HG02885 (cell line): ENCODE measurements around the gene MAPK8IP3.
"Not testable (repeated sequence)": the region's sequence is repeated elsewhere in the genome, so short reads cannot be mapped to it uniquely, and the experiment has no call there.

ENCODE experiments used
- ATAC-seq: cut with Tn5 transposase; IDR thresholded peaks from one replicate; pipeline ENCODE4 v1.9.1; 2021; ENCODE audit warnings: mild to moderate bottlenecking; ENCODE audit not compliant: unreplicated experiment, poor library complexity

MAPK8IP3 gene

DNA sequence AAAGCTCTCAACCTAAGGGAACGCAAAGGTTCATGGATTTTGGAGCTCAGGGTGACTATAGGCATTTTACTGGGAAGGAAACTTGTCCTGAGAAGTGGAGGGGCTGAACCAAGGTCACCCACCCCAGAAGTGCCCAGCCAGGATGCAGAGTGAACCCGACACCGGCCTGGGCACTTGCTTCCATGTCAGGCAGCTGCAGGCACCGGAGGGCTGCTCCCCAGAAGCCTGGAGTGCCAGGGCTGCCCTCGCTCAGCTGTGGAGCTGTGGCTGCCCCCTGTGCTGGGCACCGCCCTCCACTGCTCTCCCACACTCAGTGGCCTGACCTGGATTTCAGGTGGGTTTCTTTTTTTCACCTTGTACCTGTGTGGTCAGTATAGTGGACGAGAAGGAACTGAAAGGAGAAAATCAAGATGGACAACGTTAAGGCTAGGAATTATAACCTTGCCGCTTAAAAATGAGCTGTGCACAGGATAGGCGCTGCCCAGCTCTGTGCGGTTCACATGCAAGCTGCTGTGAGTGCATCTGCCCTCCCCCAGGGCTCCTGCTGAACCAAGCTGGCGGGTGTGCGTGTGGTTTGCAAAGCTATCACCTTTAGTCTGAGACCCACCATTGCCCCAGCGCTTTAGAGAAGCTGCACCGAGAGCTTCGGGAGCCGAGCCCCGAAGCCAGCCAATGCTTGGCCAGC lies 2.2 kb downstream of the MAPK8IP3 start:
- no peak for ATAC-seq

DNA sequence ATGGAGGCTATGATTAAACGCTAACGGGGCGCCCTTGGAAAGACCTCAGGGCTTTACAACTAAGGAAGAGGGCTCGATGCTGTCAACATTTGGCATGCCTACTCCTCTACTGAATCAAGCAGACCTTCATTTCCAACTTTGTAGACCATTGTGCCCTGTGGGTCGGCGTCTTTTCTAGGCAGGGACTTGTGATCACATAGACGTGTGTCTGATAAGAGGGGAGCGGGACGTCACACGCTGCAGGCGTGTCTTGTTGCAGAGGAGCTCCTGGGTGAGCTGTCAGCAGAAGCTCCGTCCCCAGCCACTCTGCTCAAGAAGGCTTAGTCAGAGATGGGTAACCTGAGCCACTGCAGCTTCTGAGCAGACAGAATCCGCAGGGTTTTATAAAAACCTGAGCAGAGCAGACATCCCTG lies 2.8 kb downstream of the MAPK8IP3 start:
- no peak for ATAC-seq

DNA sequence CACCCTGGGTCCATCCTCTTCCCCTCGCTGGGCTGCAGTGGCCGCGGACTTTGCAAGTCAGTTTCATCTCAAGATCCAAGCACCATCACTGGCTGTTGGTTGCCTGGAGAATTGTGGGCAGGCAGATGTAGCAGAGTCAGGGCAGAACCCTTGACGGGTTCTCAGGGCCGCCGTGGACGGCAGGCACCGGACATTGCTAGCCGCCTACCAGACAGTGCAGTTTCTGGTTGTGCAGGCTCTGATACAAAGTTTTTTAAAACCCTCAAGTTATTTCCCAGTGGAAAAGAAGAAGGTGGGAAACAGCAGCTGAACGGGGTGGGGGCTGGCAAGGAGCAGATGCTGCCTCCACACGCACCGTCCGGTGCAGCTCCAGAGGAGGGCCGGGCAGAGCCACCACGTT lies 3.4 kb downstream of the MAPK8IP3 start:
- ATAC-seq: no peak

DNA sequence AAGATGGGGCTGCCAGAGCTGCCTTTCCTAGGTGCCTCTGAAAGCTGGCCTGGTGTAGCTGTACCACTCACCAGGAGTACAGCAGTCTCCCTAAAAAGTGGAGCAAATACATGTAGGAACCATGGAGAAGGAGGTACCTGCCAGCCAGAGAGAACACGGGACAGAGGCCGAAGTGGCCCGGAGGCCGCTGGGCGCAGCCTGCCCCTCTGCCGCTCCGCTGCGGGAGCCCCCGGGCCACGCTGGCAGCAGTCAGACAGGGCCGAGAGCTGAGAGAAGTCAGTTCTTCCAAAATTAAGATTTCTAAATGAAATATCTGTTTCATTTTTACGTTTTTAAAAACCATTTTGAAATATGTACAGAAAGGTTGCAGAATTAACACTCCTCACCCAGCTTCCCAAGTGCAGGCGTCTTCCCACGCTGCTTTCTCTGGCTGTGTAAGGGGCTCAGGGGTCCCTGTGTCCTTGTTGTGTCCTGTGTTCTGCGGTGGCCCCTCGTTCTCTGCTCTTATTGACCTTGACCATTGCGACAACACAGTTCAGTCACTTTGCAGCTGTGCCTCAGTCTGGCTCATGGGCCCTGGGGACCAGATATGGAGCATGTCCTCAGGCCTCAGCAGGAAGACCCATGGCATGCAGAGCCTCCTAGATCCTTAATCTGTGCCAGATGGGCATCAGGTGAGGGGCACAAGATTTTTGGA lies 5.0 kb downstream of the MAPK8IP3 start:
- ATAC-seq: no peak

DNA sequence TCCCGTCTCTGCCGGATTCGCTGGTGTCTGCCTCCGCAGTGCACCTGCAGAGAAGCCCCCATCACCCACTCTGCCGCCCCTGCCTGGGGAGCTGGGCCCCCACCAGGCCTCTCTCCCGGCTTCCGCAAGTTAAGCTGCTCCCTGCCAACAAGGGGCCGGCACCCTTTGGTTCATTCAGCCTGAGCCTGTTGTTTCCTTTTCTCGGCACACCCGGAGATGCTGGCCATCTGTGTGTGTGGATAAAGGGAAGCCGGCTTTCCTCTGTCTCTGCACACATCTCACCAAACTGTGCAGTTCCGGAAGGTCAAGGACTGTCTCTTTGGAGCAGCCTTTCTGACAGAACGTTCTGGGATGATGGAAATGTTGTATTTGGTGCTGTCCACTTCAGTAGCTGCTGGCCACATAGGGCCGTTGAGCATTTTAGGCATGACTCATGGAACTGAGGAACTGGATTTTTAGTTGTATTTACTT lies 6.8 kb downstream of the MAPK8IP3 start:
- no peak for ATAC-seq

DNA sequence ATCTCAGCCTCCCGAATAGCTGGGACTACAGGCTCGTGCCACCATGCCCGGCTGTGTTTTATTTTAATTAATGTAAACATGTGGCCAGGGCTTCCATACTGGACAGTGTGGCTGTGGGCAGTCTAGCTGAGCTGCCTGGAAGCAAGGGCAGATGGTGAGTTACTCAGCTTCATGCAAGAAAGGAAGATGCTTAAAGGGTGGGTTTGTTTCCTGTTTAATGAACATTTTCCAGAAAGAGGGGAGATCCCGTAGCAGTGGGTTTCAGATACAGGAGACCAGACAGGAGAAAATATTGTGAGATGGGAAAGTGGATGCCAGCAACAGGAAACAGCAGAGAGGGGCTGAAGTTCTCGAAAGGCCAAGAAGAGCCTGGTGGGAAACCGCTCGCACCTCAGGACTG lies 7.3 kb downstream of the MAPK8IP3 start:
- ATAC-seq: no peak

DNA sequence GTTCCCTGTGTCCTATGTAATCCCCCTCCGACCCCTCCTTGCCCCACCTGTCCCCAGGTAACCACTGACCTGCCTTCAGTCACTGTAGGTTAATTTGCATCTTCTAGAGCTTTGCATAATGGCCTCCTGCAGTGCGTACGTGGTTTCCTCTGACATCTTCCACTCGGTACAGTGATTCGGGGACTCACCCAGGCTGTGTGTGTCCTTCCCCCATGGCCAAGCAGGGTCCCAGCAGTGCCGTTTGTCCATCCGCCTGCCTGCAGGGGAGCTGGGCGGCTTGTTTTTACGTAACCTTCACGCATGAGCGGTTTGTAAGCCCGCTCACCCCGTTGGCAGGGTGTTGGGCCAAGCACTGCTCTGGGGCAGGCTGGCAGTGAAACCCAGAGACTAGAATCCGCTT lies 7.9 kb downstream of the MAPK8IP3 start:
- no peak for ATAC-seq

DNA sequence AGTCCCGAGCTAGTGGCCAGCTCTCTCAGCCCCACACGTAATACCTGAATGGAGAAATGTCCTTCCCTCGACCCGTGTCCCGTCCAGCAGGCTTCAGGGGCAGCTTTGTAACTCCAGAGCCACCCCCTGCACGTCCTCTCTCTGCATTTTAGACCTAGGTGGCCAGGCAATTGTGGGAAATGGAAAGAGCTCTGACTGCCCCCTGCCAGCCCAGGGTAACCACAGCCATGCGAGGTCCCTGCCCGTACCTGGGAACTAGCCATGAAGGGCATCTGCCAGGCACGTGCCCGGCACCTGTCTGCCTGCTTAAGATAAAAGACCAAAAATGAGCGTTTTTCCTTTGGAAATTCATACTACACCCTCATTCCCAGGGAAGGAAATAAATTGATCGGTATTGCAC lies 9.2 kb downstream of the MAPK8IP3 start:
- ATAC-seq: no peak

DNA sequence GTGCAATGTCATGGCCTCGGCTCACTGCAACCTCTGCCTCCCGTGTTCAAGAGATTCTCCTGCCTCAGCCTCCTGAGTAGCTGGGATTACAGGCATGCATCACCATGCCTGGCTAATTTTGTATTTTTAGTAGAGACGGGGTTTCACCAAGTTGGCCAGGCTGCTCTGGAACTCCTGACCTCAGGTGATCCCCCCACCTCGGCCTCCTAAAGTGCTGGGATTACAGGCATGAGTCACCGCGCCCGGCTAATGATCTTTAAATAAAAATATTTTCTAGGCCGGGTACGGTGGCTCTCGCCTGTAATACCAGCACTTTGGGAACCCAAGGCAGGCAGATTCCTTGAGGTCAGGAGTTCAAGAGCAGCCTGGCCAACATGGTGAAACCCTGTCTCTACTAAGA lies 12.2 kb downstream of the MAPK8IP3 start:
- not testable (repeated sequence) for ATAC-seq

DNA sequence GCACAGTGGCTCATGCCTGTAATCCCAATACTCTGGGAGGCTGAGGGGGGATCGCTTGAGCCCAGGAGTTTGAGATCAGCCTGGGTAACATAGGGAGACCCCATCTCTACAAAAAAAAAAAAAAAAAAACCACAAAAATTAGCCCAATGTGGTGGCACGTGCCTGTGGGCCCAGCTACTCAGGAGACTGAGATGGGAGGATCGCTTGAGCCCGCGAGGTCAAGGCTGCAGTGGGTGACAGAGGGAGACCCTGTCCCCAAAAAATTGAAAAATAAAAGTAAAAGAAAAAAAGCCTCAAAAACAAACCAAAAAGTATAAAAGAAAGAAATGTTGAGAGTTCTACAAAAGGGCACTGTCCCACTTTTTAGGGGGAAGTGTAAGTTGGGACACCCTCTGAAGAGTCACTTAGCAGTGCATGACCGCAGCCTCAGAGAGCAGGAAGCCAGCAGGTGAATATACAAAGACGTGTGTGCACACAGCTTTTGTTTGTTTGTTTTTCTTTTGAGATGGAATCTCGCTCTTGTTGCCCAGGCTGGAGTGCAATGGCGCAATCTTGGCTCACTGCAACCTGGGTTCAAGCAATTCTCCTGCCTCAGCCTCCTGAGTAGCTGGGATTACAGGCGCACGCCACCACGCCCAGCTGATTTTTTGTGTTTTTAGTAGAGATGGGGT lies 13.7 kb downstream of the MAPK8IP3 start:
- ATAC-seq: not testable (repeated sequence)

DNA sequence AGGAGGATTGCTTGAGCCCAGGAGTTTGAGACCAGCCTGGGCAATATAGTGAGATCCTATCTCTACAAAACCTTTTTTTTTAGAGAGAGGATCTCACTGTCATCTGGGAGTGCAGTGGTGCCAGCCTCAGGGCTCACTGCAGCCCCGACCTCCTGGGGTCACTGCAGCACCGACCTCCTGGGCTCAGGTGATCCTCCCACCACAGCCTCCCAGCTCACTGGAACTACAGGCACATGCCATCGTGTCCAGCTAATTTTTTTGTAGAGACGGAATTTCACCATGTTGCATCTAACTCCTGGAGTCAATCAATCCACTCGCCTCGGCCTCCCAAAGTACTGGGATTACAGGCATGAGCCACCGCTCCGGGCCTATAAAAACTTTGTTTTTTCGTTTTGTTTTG lies 15.4 kb downstream of the MAPK8IP3 start:
- no peak for ATAC-seq

DNA sequence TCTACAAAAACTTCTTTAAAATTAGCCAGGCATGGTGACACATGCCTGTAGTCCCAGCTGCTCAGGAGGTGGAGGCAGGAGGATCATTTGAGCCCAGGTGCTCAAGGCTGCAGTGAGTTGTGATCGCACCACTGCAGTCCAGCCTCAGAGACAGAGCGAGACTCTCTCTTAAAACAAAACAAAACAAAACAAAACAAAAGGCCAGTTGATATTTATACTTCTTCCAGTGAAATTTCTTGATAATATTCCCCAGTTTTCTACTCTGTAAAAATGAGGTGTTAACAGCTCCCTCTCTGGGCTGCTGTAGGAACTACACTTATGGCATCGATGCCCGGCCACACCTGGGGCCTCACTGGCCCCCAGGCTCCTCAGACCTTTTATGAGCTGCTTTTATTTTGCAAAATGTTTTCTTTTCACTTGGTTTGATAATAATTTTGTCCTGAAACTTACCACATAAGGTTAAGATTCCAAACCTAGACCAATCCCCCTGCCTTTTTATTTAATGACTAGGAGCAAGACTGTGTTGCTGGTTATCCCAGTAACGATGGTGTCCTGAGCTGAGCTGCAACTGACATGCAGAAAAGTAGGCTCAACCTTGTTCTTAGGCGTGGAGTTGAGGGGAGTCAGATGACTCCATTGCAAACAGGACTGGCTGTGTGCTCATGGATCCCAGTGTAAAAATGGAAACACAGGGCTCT lies 17.6 kb downstream of the MAPK8IP3 start:
- no peak for ATAC-seq

DNA sequence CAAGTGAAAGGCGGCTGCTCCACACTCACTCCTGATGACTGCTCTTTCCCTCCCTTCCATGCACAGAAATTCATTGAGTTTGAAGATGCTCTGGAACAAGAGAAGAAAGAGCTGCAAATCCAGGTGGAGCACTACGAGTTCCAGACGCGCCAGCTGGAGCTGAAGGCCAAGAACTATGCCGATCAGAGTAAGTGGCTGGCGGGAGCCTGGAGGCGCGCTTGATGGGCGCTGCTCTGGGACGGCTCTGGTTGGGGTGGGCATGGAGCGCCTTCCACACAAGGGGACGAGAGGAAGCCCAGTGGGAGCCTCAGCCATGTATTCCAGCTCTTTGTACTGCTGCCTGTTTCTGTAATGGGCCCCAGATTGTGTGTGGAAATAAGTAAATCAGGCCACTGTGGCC lies 18.5 kb downstream of the MAPK8IP3 start:
- no peak for ATAC-seq

DNA sequence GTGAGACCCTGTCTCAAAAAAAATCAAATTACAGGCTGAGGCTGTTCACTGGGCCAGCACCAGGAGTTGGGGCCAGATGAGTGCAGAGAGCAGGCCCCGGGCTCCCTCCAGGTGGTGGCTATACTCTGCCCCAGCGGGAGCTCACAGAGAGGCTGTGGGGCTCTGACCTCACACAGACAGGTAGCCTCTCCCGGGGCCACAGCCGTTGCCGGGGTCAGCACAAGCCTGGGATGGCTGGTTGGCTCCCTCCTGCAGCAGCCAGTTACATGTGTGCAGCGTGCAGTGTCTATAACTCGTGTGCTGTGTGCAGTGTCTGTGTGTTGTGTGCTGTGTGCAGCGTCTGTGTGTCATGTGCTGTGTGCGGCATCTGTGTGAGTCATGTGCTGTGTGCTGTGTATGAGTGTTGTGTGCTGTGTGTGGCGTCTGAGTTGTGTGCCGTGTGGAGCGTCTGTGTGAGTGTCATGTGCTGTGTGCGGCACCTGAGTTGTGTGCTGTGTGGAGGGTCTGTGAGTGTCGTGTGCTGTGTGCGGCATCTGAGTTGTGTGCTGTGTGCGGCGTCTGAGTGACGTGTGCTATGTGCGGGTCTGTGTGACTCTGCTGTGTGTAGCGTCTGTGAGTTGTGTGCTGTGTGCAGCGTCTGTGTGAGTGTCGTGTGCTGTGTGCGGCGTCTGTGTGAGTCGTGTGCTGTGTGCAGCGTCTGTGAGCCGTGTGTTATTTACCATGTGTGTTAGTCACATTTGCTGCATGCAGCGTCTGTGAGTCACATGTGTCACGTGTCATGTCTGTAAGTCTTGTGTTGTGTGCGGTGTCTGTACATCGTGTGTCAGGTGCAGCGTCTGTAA lies 20.9 kb downstream of the MAPK8IP3 start:
- ATAC-seq: no peak

DNA sequence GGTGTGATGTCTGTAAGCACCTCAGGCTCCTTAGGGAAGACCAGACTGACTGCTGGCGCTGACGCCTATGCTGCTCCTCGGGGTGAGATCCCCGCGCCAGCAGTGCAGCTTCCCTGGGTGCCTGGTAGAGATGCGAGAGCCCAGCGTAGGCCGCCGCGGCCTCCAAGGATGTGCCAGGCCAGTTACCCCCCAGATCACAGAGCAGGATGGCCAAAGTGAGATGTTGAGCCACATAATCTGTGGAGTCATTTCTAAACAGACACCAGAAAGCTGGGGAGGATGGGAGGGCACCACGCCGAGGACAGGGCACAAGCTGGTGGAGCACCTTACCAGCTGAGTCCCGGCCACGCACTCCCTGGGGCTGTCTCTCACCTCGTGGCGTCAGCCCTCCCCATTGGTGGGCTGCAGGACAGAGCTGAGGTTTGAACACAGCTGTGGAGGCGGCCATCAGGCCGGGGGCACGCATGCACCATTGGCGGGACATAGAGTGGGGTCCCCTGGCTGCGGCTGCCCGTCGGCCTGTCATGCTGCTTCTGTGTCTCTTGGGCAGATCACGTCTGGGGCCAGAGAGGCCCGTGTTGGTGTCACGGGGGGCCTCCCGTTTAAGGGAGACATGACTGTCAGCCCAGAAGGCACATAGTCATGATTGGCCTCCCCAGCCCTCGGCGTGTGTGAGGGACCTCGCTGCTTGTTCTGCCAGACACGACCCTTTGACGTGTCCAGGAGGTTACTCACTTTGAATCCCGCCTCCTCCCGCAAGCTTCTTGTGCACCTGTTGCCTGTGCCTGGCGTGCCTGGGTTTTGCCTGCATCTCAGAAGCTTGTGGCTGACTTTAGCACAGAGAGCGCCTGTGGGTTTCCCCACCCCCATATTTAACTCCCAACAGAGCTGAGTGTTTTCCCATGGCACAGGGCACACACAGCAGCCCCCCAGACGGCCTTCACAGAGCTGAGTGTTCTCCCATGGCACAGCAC lies 21.9 kb downstream of the MAPK8IP3 start:
- no peak for ATAC-seq

DNA sequence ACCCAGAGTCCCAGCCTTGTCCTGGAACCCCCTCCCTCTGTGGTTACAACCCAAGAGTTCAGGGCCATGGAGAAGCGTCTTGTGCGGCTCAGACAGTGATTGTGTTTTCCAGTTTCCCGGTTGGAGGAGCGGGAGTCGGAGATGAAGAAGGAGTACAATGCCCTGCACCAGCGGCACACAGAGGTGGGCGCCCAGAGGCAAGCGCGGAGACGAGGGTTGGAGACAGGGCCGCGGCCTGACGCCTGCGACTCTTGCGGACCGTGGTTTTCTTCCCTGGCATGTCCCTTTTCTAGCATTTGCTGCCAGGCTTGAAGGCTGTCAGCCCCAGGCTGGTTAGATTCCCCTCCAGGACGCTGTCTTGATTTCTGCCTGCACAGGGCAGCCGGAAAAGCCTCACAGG lies 23.0 kb downstream of the MAPK8IP3 start:
- no peak for ATAC-seq

DNA sequence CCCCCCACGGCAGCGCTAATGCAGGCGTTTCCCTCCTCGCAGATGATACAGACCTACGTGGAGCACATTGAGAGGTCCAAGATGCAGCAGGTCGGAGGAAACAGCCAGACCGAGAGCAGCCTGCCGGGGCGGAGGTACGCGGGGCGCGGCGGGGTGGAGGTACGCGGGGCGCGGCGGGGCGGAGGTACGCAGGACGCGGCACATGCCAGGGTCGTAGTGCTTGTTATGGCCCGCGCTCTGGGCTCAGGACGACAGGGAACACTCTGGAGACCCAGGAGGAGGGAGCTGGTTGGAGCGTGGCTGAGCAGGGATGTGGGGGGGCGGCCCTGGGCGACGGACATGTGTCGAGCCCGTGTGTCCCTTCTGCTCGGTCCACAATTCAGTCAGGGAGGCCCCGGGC lies 23.4 kb downstream of the MAPK8IP3 start:
- ATAC-seq: no peak

DNA sequence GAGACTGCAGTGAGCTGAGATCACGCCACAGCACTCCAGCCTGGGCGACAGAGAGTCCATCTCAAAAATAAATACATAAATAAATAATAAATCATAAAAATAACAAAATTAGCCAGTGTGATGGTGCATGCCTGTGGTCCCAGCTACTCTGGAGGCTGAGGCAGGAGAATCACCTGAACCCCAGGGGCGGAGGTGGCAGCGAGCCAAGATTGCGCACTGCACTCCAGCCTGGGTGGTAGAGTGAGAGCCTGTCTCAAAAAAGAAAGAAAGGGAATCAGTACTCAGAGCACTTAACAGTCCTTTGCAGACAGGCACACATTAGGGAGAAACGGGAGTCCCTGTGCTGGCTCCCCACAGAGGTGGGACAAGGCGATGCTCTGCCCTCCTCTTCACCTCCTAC lies 25.1 kb downstream of the MAPK8IP3 start:
- ATAC-seq: no peak

DNA sequence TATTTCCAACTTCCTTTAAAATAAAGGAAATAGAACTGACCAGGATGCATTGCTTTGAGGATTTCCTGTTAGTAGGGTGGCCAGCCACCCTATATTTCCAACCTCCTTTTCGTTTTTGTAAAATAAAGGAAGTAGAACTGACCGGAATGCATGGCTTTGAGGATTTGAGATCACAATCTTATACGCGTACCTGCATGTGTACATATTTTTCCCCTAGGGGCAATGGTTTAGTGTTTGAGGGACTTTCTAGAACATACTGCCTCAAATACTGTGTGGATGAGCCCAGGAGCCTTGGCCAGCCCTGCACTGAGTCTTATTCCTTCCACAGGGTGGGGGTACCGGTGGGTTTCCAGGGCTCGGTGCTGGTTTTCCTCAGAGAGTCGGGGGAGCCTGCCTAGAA lies 25.6 kb downstream of the MAPK8IP3 start:
- ATAC-seq: no peak
